OCI-LY7 (cell line): ENCODE measurements around the gene AIMP1. TPM values are rescaled to one million over a fixed set of nuclear protein-coding genes. Genes with fewer than 3 reads are reported as not detected.

Experiments
- BruUV-seq: library from RNA; stranded (reverse); fragments of 400-500 nt; replicated peaks from 2 replicates; lab custom pipeline; 2021; lab: Mats Ljungman, UMichigan
- CTCF ChIA-PET: fragments of 300-600 bp; sonication (Branson Sonifier 250); formaldehyde crosslinking; loops from one replicate; lab custom pipeline; 2022; ENCODE audit warnings: antibody characterized with exemption; ENCODE audit not compliant: unreplicated experiment; lab: Charles Lee
- POLR2A ChIA-PET: fragments of 300-600 bp; sonication (Branson Sonifier 250); formaldehyde crosslinking; loops from one replicate; lab custom pipeline; 2022; ENCODE audit warnings: antibody characterized with exemption; lab: Charles Lee
- DNase-seq: peaks from one replicate; pipeline ENCODE4 v3.0.0-alpha.2; 2015; ENCODE audit warnings: low spot score
- H2AFZ ChIP-seq: fragments of 200-600 bp; sonication (generic), shearing (Covaris generic); 2 replicates; pipeline ENCODE4 v1.6.1; 2014; ENCODE audit warnings: mild to moderate bottlenecking, antibody characterized with exemption, low read length, moderate library complexity
- H3K27ac ChIP-seq: fragments of 200-600 bp; sonication (generic); 2 replicates; pipeline ENCODE4 v1.5.1; 2014; ENCODE audit warnings: mixed run types, low read depth, mild to moderate bottlenecking, moderate library complexity, low read length, inconsistent platforms; ENCODE audit not compliant: poor library complexity, severe bottlenecking
- H3K36me3 ChIP-seq: fragments of 200-600 bp; sonication (generic); 2 replicates; pipeline ENCODE4 v1.6.1; 2014; ENCODE audit warnings: mild to moderate bottlenecking, antibody characterized with exemption, low read length, moderate library complexity, mixed read lengths; ENCODE audit not compliant: insufficient read depth
- H3K4me1 ChIP-seq: fragments of 200-600 bp; sonication (generic); 2 replicates; pipeline ENCODE4 v1.5.1; 2014; ENCODE audit warnings: mild to moderate bottlenecking, low read length; ENCODE audit not compliant: insufficient read depth, poor library complexity, severe bottlenecking
- H3K4me2 ChIP-seq: fragments of 200-600 bp; sonication (generic); 2 replicates; pipeline ENCODE4 v1.6.1; 2014; ENCODE audit warnings: mild to moderate bottlenecking, low read length
- H3K4me3 ChIP-seq: fragments of 200-600 bp; sonication (generic); 2 replicates; pipeline ENCODE4 v1.5.1; 2014; ENCODE audit warnings: mild to moderate bottlenecking, low read depth, low read length; ENCODE audit not compliant: poor library complexity, severe bottlenecking
- H3K79me2 ChIP-seq: fragments of 200-600 bp; sonication (generic); 2 replicates; pipeline ENCODE4 v1.6.1; 2016; ENCODE audit warnings: low read depth, mild to moderate bottlenecking, low read length, moderate library complexity, mixed read lengths; ENCODE audit not compliant: insufficient read depth
- H3K9me2 ChIP-seq: fragments of 200-600 bp; sonication (generic); 2 replicates; pipeline ENCODE4 v1.6.1; 2016; ENCODE audit warnings: mild to moderate bottlenecking, low read length, mixed read lengths; ENCODE audit not compliant: insufficient read depth
- H3K9me3 ChIP-seq: fragments of 200-600 bp; sonication (generic); 2 replicates; pipeline ENCODE4 v1.6.1; 2014; ENCODE audit warnings: mild to moderate bottlenecking, mixed run types, low read length, mixed read lengths
- H4K20me1 ChIP-seq: fragments of 200-600 bp; sonication (generic); 2 replicates; pipeline ENCODE4 v1.6.1; 2014; ENCODE audit warnings: mild to moderate bottlenecking, antibody characterized with exemption, low read length, moderate library complexity, mixed read lengths; ENCODE audit not compliant: insufficient read depth
- CTCF ChIP-seq: fragments of 200-600 bp; sonication (generic); conservative IDR thresholded peaks from 2 replicates; pipeline ENCODE4 v1.5.1; 2014; ENCODE audit warnings: mild to moderate bottlenecking, antibody characterized with exemption, low read length, moderate library complexity, mixed read lengths
- EZH2phosphoT487 ChIP-seq: fragments of 200-600 bp; sonication (generic); IDR thresholded peaks from 2 replicates; pipeline ENCODE4 v1.6.1; 2018; ENCODE audit warnings: low read depth, borderline replicate concordance, mild to moderate bottlenecking, mixed run types, antibody characterized with exemption, low read length, moderate library complexity, mixed read lengths
- intact Hi-C: fragments of 100-400 bp; cut with micrococcal nuclease; formaldehyde crosslinking; loops from one replicate; pipeline ENCODE4 v1.10.0; 2022; ENCODE audit not compliant: unreplicated experiment
- total RNA-seq, 2 experiments: library from RNA; depleted of rRNA in 1 of 2; stranded (reverse); fragments of >200 nt in 1 of 2; shearing (Covaris generic) in 1 of 2; gene quantifications; 2 replicates each; pipeline ENCODE4 v1.2.3, GENCODE V29; 2014 to 2022

The AIMP1 gene
- total RNA-seq, 2 experiments from 2014 or later, result 17.4 to 51.7 TPM

DNA sequence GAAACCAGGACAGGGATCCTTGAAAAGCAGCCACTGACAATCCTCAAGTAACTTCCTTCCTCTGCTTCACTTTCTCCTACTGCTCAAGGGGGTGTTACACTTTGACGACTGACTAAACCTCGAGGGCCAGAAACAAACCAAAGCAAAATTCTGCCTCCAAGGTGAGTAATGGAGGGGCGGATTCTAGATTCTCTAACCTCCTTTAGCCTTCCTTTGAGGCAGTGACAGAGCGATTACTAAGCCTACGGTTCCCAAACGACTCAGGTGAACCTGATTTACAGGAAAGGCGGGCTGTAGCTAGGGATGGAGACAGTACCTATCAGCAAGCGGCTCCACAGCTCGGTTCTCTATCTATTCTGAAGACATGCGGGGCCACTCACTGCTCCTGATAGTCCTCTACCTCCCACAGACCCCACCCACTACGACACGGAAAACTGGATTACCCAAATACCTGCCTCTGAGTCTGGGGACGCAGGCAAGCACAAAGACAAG is 828 bp upstream of the AIMP1 start:
- intact Hi-C loops, result loop anchor here (5.0 to 10.0 kb wide), 4 partner anchors 601 to 1619 kb away; partner anchors contain the start of genes CYP2U1, PAPSS1 and PPA2

DNA sequence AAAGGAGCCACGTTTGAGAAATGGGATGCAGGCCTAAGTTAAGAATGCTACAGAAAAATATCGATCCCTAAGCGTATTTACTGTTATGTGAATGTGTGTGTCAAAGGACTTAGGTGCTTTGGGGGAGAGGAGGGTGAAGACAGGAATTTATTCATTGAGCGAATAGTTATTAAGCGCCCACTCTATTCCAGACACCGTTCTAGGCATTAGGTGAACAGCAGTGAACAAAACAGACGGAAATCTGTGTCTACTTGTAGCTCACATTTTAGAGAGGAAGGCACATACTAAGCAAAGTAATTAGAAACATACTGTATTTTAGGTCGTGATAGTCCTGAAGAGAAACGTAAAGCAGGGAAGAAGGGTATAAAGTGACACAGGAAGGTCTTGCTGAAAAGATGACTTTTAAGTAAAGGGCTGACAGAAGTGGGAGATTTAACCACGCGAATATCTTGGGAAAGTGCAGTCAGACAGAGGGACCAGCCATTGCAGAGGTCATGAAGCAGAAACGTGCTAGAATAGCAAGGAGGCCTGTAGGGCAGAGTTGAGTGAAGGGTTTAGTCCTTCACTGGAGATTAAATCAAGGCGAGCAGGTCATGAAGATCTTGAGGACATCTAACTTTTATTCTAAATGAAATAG is 541 bp downstream of the AIMP1 start:
- H3K4me3 ChIP-seq, result peak overlapping the region; percentile 92
- CTCF ChIA-PET, result interaction anchor here (0.5 kb wide), 1 partner anchor 843 kb away, joined by 3 read pairs; the partner anchor contains the start of gene PPA2
- peaks cover 6% of the 10 kb centered on the region; the same call in 1 of the 2 replicates for H3K9me3 ChIP-seq
- H4K20me1 ChIP-seq, result peaks cover 12% of the 10 kb centered on the region; the same call in 1 of the 2 replicates
- intact Hi-C loops, result loop anchor here (5.0 to 10.0 kb wide), 4 partner anchors 602 to 1618 kb away; partner anchors contain the start of genes CYP2U1, PAPSS1 and PPA2
- peak overlapping the region; percentile 92 for H3K4me2 ChIP-seq
- peaks cover 20% of the 10 kb centered on the region for H3K36me3 ChIP-seq
- DNase-seq, result peak; percentile 16
- peaks cover 24% of the 10 kb centered on the region for H3K4me1 ChIP-seq
- BruUV-seq, result TSS peak; percentile 78
- POLR2A ChIA-PET, result interaction anchor here (0.5 to 1.1 kb wide), 3 partner anchors 11 to 120 kb away, joined by 3 to 5 read pairs (median 3); no protein-coding TSS in a partner anchor
- no peaks in the 10 kb centered on the region for H3K9me2 ChIP-seq
- H2AFZ ChIP-seq, result peak overlapping the region; percentile 91
- H3K27ac ChIP-seq, result peak overlapping the region; percentile 75
- TF ChIP-seq EZH2phosphoT487 (no peak), CTCF (no peak)
- H3K79me2 ChIP-seq, result peaks cover 70% of the 10 kb centered on the region

More for the DNA sequence above, 828 bp upstream of the AIMP1 start:
- Histone ChIP-seq H3K9me2 (no peaks in the 10 kb centered on the region), H4K20me1 (peaks cover 12% of the 10 kb centered on the region; the same call in 1 of the 2 replicates), H2AFZ (peak overlapping the region; percentile 91), H3K79me2 (peaks cover 74% of the 10 kb centered on the region), H3K9me3 (peaks cover 6% of the 10 kb centered on the region; the same call in 1 of the 2 replicates), H3K36me3 (peaks cover 16% of the 10 kb centered on the region), H3K27ac (peak overlapping the region; percentile 75), H3K4me1 (peaks cover 24% of the 10 kb centered on the region), H3K4me3 (peak overlapping the region; percentile 92), H3K4me2 (peak overlapping the region; percentile 92)
- ChIA-PET CTCF (no interaction called here), POLR2A (interaction anchor here (0.5 to 1.3 kb wide), 9 partner anchors 10 to 1403 kb away, joined by 3 to 6 read pairs (median 4); no protein-coding TSS in a partner anchor)
- TF ChIP-seq CTCF (no peak), EZH2phosphoT487 (no peak)
- BruUV-seq, result TSS peak; percentile 85
- peak; percentile 37 for DNase-seq
